Lower leg skin (tissue), 4 donors: Measurements from ENCODE around the gene BBS9. TPM values are rescaled to one million over a fixed set of nuclear protein-coding genes. Genes with fewer than 3 reads are reported as not detected.
"Not testable (repeated sequence)": the region's sequence is repeated elsewhere in the genome, so short reads cannot be mapped to it uniquely, and the experiment has no call there.

Source experiments
- DNase-seq, 2 donors: peaks; one replicate each; pipeline ENCODE4 v3.0.0-alpha.2; 2019; ENCODE audit warnings: low spot score in 2 of 2
- H3K4me3 ChIP-seq: fragments of 200-600 bp; sonication (generic); 2 replicates; pipeline ENCODE4 v1.5.1; 2017; ENCODE audit warnings: mild to moderate bottlenecking, low read depth; ENCODE audit not compliant: poor library complexity, severe bottlenecking
- CTCF ChIP-seq, 3 donors: fragments of 450-650 bp; IDR thresholded peaks; one replicate each; pipeline ENCODE4 v1.5.1; 2016; ENCODE audit warnings: antibody characterized with exemption in 3 of 3, mild to moderate bottlenecking in 3 of 3, moderate library complexity in 2 of 3
- POLR2A ChIP-seq, 2 donors: fragments of 450-650 bp; IDR thresholded peaks; one replicate each; pipeline ENCODE4 v1.6.1; 2016 to 2017; ENCODE audit warnings: antibody characterized with exemption in 2 of 2, mild to moderate bottlenecking in 1 of 2, moderate library complexity in 1 of 2
- WGBS, 2 donors: methylation state at CpG; one replicate each; pipeline ENCODE4 v1.1.5; 2018; 5-methylcytosine and 5-hydroxymethylcytosine counted together
- intact Hi-C: fragments of 100-400 bp; cut with DNase I; formaldehyde crosslinking; loops from one replicate; pipeline ENCODE4 v1.15.0; 2023; ENCODE audit warnings: low total_unique reads
- total RNA-seq, 4 donors: library from RNA; depleted of rRNA; stranded (reverse); fragments of >200 nt; gene quantifications; one replicate each; pipeline ENCODE4 v1.1.0, GENCODE V29; 2016

Gene BBS9
- total RNA-seq, 4 donors from 2014 or later: 10.1 to 25.1 (median 11.2) TPM

GRCh38 chr7:33286501-33286900, 157.1 kb downstream of the BBS9 start:
- WGBS, 2 donors: 85 to 93% methylated on average over 1 of the region's 1 CpG
- no peak for DNase-seq
- TF ChIP-seq POLR2A (IDR thresholded peaks at IDR 0.05) (no peak), CTCF (IDR thresholded peaks at IDR 0.05) (no peak)
- no peak overlapping the region for H3K4me3 ChIP-seq
- intact Hi-C loops: no loop called here

GRCh38 chr7:33287738-33288137, 158.4 kb downstream of the BBS9 start:
- TF ChIP-seq POLR2A (IDR thresholded peaks at IDR 0.05) (no peak), CTCF (IDR thresholded peaks at IDR 0.05) (no peak)
- WGBS, 2 donors: 89 to 90% methylated on average over 3 of the region's 3 CpGs
- no peak for DNase-seq
- H3K4me3 ChIP-seq: no peak overlapping the region
- intact Hi-C loops: no loop called here

- WGBS, 2 donors: 91 to 93% methylated on average over 2 of the region's 2 CpGs
- intact Hi-C loops: no loop called here
- no peak overlapping the region for H3K4me3 ChIP-seq
- DNase-seq: no peak
- no peak for TF ChIP-seq CTCF (IDR thresholded peaks at IDR 0.05)
- no peak for TF ChIP-seq POLR2A (IDR thresholded peaks at IDR 0.05)
Observed at GRCh38 chr7:33298848-33299247, 169.5 kb downstream of the BBS9 start.

- no peak for DNase-seq
- no peak overlapping the region for H3K4me3 ChIP-seq
- no peak for TF ChIP-seq POLR2A (IDR thresholded peaks at IDR 0.05)
- no peak for TF ChIP-seq CTCF (IDR thresholded peaks at IDR 0.05)
- WGBS, 2 donors: 82 to 88% methylated on average over 2 of the region's 2 CpGs
- intact Hi-C loops: no loop called here
Observed at GRCh38 chr7:33299425-33299824, 170.1 kb downstream of the BBS9 start.

GRCh38 chr7:33300131-33300530, 170.8 kb downstream of the BBS9 start:
- WGBS, 2 donors: 64 to 65% methylated on average over 1 of the region's 1 CpG
- intact Hi-C loops: no loop called here
- DNase-seq: no peak
- H3K4me3 ChIP-seq: no peak overlapping the region
- no peak for TF ChIP-seq CTCF (IDR thresholded peaks at IDR 0.05)
- no peak for TF ChIP-seq POLR2A (IDR thresholded peaks at IDR 0.05)

- no peak for TF ChIP-seq CTCF (IDR thresholded peaks at IDR 0.05)
- TF ChIP-seq POLR2A (IDR thresholded peaks at IDR 0.05): no peak
- DNase-seq: no peak
- no peak overlapping the region for H3K4me3 ChIP-seq
- intact Hi-C loops: no loop called here
Observed at GRCh38 chr7:33300742-33301141, 171.4 kb downstream of the BBS9 start.

GRCh38 chr7:33303978-33304557, 174.7 kb downstream of the BBS9 start:
- H3K4me3 ChIP-seq, DNase-seq, intact Hi-C loops: not testable (repeated sequence)
- 94 to 95% methylated on average over 24 to 31 of the region's 33 CpGs for WGBS, 2 donors
